ENCODE data around the gene SPRN. TPM values are rescaled to one million over a fixed set of nuclear protein-coding genes. Genes with fewer than 3 reads are reported as not detected.

SPRN gene
- total RNA-seq, 1 experiment from 2014 or later, result 0.59 TPM

GRCh38 chr10:133384071-133384470, 40.4 kb downstream of the SPRN start (continued):
- TF ChIP-seq ZBTB21 (CRISPR knock-in tag; IDR thresholded peaks at IDR 0.05; ENCODE audit: borderline replicate concordance) (no peak), ZNF425 (CRISPR knock-in tag; conservative IDR thresholded peaks at IDR 0.05) (no peak), ZNF121 (CRISPR knock-in tag; IDR thresholded peaks at IDR 0.05) (no peak)

- no peak overlapping the region for H3K27ac Mint-ChIP-seq
- H3K27me3 Mint-ChIP-seq (ENCODE audit: low read depth), result peaks cover 22% of the 10 kb centered on the region
- TF ChIP-seq ZNF396 (CRISPR knock-in tag; IDR thresholded peaks at IDR 0.05; ENCODE audit: borderline replicate concordance), result no peak
- DNase-seq (ENCODE audit: low spot score) (no peak), ATAC-seq (no peak)
- ChIA-PET CTCF (no interaction called here), POLR2A (no interaction called here)
- no peaks in the 10 kb centered on the region for H3K4me1 Mint-ChIP-seq
- no peak overlapping the region for H3K4me3 Mint-ChIP-seq
- no peaks in the 10 kb centered on the region for H3K36me3 Mint-ChIP-seq
- no peaks in the 10 kb centered on the region for H3K9me3 Mint-ChIP-seq
Measured at GRCh38 chr10:133383551-133383950, 40.9 kb downstream of the SPRN start.

GRCh38 chr10:133381036-133381435, 43.4 kb downstream of the SPRN start:
- DNase-seq (ENCODE audit: low spot score) (no peak), ATAC-seq (no peak)
- Mint-ChIP-seq H3K4me1 (no peaks in the 10 kb centered on the region), H3K27me3 (ENCODE audit: low read depth) (peaks cover 47% of the 10 kb centered on the region), H3K4me3 (no peak overlapping the region), H3K36me3 (no peaks in the 10 kb centered on the region), H3K27ac (no peak overlapping the region), H3K9me3 (no peaks in the 10 kb centered on the region)
- POLR2A ChIA-PET, result no interaction called here
- CTCF ChIA-PET, result no interaction called here
- TF ChIP-seq SMAD4 (CRISPR knock-in tag; IDR thresholded peaks at IDR 0.05) (no peak), ETV6 (CRISPR knock-in tag; IDR thresholded peaks at IDR 0.05) (no peak), TCF7 (CRISPR knock-in tag; IDR thresholded peaks at IDR 0.05; ENCODE audit: low read depth) (no peak), JUN (CRISPR knock-in tag; IDR thresholded peaks at IDR 0.05) (no peak), IRF1 (CRISPR knock-in tag; IDR thresholded peaks at IDR 0.05) (no peak), NFE2L1 (CRISPR knock-in tag; IDR thresholded peaks at IDR 0.05) (no peak), ZNF425 (CRISPR knock-in tag; conservative IDR thresholded peaks at IDR 0.05) (no peak), TEAD1 (CRISPR knock-in tag; IDR thresholded peaks at IDR 0.05) (no peak), AFF4 (CRISPR knock-in tag; IDR thresholded peaks at IDR 0.05; ENCODE audit: borderline replicate concordance) (no peak), NFYB (CRISPR knock-in tag; conservative IDR thresholded peaks at IDR 0.05; ENCODE audit: low read depth) (no peak), ZNF121 (CRISPR knock-in tag; IDR thresholded peaks at IDR 0.05) (no peak), TEAD4 (CRISPR knock-in tag; IDR thresholded peaks at IDR 0.05) (no peak), ZBTB43 (CRISPR knock-in tag; IDR thresholded peaks at IDR 0.05) (no peak), SP1 (CRISPR knock-in tag; conservative IDR thresholded peaks at IDR 0.05) (no peak), PRDM15 (CRISPR knock-in tag; IDR thresholded peaks at IDR 0.05) (no peak)

All from WTC11 (cell line).